HepG2 (cell line): Measurements from ENCODE around the gene KRTAP5-6. TPM values are rescaled to one million over a fixed set of nuclear protein-coding genes. Genes with fewer than 3 reads are reported as not detected.

Experiments used
- HNRNPLL ChIP-seq: fragments of 200-400 bp; formaldehyde crosslinking; IDR thresholded peaks from 2 replicates; pipeline ENCODE4 v1.6.1; 2017; ENCODE audit warnings: mild to moderate bottlenecking, low read depth, low read length; ENCODE audit not compliant: poor library complexity, severe bottlenecking
- MBD4 ChIP-seq: IDR thresholded peaks from 2 replicates; pipeline ENCODE4 v1.6.1; 2012; ENCODE audit warnings: low read length, inconsistent platforms, borderline replicate concordance
- NFATC3 ChIP-seq: sonication (generic); formaldehyde crosslinking; IDR thresholded peaks from 2 replicates; pipeline ENCODE4 v1.5.1; 2020; ENCODE audit warnings: mild to moderate bottlenecking, missing genetic modification reagents
- PCBP1 ChIP-seq: fragments of 200-400 bp; formaldehyde crosslinking; IDR thresholded peaks from 2 replicates; pipeline ENCODE4 v1.6.1; 2017; ENCODE audit warnings: mild to moderate bottlenecking, low read depth, low read length, borderline replicate concordance
- SIX4 ChIP-seq: sonication (generic); formaldehyde crosslinking; IDR thresholded peaks from 2 replicates; pipeline ENCODE4 v1.4.0; 2020; ENCODE audit warnings: missing genetic modification reagents
- ZFAT ChIP-seq: sonication (generic); formaldehyde crosslinking; conservative IDR thresholded peaks from 2 replicates; pipeline ENCODE4 v1.8.1; 2023; ENCODE audit warnings: missing genetic modification reagents, inconsistent platforms
- ZFP90 ChIP-seq: sonication (generic); formaldehyde crosslinking; IDR thresholded peaks from 2 replicates; pipeline ENCODE4 v1.8.0; 2022; ENCODE audit warnings: missing genetic modification reagents, mild to moderate bottlenecking, inconsistent platforms, borderline replicate concordance
- ZNF256 ChIP-seq: sonication (generic); formaldehyde crosslinking; conservative IDR thresholded peaks from 2 replicates; pipeline ENCODE4 v1.4.0; 2020; ENCODE audit warnings: missing genetic modification reagents
- ZNF446 ChIP-seq: sonication (generic); formaldehyde crosslinking; IDR thresholded peaks from 2 replicates; pipeline ENCODE4 v1.5.0; 2020; ENCODE audit warnings: mild to moderate bottlenecking, missing genetic modification reagents
- ZNF564 ChIP-seq: sonication (generic); formaldehyde crosslinking; IDR thresholded peaks from 2 replicates; pipeline ENCODE4 v1.8.1; 2023; ENCODE audit warnings: mild to moderate bottlenecking, missing genetic modification reagents
- polyA plus RNA-seq, 8 experiments: library from polyadenylated mRNA; depleted of rRNA in 3 of 8; stranded (reverse) in 7 of 8; unstranded in 1 of 8; fragments of >200 nt; fragmentation: Illumina TruSeq in 4 of 8; extraction: Trizol in 4 of 8; gene quantifications; 2 replicates each; pipeline versions ENCODE4 v1.2.1 to v1.2.3, GENCODE V29; 2011 to 2016; ENCODE audit warnings: low read depth in 4 of 8, missing spikeins in 1 of 8, mixed read lengths in 1 of 8; ENCODE audit not compliant: insufficient read depth in 1 of 8
- total RNA-seq, 5 experiments: library from RNA; depleted of rRNA; stranded (reverse); fragments of >200 nt; fragmentation: Illumina TruSeq; extraction: Trizol; gene quantifications; 2 replicates each; pipeline ENCODE4 v1.2.3, GENCODE V29; 2016; ENCODE audit warnings: low read depth in 1 of 5
- TF ChIP-seq, protein P1 (sequence below), 2 experiments: sonication (generic) in 1 of 2; formaldehyde crosslinking in 1 of 2; IDR thresholded peaks; 2 replicates each; pipeline versions ENCODE4 v1.4.0 to v1.6.1; 2016 to 2020; ENCODE audit warnings: borderline replicate concordance in 1 of 2, low read depth in 1 of 2, mild to moderate bottlenecking in 1 of 2, missing genetic modification reagents in 1 of 2
- TF ChIP-seq, protein P2 (sequence below): sonication (generic); formaldehyde crosslinking; IDR thresholded peaks from 2 replicates; pipeline ENCODE4 v1.4.0; 2020; ENCODE audit warnings: missing genetic modification reagents
- TF ChIP-seq, protein P3 (sequence below): sonication (generic); formaldehyde crosslinking; IDR thresholded peaks from 2 replicates; pipeline ENCODE4 v1.4.0; 2020; ENCODE audit warnings: missing genetic modification reagents
- TF ChIP-seq, protein P4 (sequence below): sonication (generic); formaldehyde crosslinking; IDR thresholded peaks from 2 replicates; pipeline ENCODE4 v1.9.0; 2022; ENCODE audit warnings: missing genetic modification reagents, mild to moderate bottlenecking, borderline replicate concordance

KRTAP5-6 gene
- total and polyA plus RNA-seq, 2 of the 13 experiments (the other 11 are each of a cell fraction or from before 2014, with no cell fraction given), result not detected

DNA sequence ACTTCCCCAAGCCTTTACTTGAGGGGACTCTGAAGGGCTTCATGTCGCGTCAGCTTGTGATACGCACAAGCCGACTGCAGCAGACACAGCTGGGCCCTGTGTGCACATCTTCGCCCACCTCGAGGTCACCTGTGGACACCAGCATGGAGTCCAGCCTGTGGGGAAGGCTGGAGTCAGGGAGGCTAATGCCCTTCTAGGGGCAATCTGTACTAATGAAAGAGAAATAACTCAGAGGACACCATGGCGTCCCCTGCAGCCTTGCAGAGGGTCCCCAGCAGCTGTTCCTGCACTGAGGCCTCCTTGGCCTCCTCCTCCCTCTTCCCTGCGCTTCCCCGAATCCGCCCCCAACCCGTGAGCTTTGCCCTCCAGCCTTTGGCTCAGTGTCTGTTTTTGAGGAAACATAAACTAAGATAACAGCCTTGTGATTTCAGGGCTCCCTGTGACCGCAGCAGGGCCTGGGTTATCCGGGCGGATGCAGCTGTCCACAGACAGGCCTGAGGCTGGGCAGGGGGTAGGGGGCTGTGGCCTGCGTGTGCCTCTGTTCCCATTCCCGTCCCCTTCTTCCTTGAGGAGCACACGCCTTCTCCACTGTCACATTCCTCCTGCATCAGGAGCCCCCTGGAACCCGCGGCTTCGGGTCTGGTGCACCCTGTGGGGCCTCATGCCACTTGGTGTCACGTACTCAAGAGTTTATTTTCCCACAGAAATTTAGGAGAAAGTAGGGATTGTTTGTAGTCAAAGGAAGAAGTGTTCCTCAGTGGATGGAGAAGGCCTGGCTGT lies 42.4 kb upstream of the KRTAP5-6 start (continued):
- TF ChIP-seq, protein P1, sequence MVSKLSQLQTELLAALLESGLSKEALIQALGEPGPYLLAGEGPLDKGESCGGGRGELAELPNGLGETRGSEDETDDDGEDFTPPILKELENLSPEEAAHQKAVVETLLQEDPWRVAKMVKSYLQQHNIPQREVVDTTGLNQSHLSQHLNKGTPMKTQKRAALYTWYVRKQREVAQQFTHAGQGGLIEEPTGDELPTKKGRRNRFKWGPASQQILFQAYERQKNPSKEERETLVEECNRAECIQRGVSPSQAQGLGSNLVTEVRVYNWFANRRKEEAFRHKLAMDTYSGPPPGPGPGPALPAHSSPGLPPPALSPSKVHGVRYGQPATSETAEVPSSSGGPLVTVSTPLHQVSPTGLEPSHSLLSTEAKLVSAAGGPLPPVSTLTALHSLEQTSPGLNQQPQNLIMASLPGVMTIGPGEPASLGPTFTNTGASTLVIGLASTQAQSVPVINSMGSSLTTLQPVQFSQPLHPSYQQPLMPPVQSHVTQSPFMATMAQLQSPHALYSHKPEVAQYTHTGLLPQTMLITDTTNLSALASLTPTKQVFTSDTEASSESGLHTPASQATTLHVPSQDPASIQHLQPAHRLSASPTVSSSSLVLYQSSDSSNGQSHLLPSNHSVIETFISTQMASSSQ (IDR thresholded peaks at IDR 0.05; ENCODE audit: low read depth), result no peak; the same call in 1 of the 2 replicates
- TF ChIP-seq, protein P1 (CRISPR knock-in tag; IDR thresholded peaks at IDR 0.05; ENCODE audit: borderline replicate concordance), result no peak; the same call in 1 of the 2 replicates
- TF ChIP-seq ZFAT (CRISPR knock-in tag), result no peak
- TF ChIP-seq SIX4 (CRISPR knock-in tag), result no peak; the same call in 1 of the 2 replicates
- TF ChIP-seq ZNF564 (CRISPR knock-in tag), result no peak
- TF ChIP-seq ZFP90 (CRISPR knock-in tag), result no peak
- TF ChIP-seq HNRNPLL, result no peak
- TF ChIP-seq, protein P2, sequence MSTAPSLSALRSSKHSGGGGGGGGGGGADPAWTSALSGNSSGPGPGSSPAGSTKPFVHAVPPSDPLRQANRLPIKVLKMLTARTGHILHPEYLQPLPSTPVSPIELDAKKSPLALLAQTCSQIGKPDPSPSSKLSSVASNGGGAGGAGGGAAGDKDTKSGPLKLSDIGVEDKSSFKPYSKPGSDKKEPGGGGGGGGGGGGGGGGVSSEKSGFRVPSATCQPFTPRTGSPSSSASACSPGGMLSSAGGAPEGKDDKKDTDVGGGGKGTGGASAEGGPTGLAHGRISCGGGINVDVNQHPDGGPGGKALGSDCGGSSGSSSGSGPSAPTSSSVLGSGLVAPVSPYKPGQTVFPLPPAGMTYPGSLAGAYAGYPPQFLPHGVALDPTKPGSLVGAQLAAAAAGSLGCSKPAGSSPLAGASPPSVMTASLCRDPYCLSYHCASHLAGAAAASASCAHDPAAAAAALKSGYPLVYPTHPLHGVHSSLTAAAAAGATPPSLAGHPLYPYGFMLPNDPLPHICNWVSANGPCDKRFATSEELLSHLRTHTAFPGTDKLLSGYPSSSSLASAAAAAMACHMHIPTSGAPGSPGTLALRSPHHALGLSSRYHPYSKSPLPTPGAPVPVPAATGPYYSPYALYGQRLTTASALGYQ, result no peak
- TF ChIP-seq, protein P3, sequence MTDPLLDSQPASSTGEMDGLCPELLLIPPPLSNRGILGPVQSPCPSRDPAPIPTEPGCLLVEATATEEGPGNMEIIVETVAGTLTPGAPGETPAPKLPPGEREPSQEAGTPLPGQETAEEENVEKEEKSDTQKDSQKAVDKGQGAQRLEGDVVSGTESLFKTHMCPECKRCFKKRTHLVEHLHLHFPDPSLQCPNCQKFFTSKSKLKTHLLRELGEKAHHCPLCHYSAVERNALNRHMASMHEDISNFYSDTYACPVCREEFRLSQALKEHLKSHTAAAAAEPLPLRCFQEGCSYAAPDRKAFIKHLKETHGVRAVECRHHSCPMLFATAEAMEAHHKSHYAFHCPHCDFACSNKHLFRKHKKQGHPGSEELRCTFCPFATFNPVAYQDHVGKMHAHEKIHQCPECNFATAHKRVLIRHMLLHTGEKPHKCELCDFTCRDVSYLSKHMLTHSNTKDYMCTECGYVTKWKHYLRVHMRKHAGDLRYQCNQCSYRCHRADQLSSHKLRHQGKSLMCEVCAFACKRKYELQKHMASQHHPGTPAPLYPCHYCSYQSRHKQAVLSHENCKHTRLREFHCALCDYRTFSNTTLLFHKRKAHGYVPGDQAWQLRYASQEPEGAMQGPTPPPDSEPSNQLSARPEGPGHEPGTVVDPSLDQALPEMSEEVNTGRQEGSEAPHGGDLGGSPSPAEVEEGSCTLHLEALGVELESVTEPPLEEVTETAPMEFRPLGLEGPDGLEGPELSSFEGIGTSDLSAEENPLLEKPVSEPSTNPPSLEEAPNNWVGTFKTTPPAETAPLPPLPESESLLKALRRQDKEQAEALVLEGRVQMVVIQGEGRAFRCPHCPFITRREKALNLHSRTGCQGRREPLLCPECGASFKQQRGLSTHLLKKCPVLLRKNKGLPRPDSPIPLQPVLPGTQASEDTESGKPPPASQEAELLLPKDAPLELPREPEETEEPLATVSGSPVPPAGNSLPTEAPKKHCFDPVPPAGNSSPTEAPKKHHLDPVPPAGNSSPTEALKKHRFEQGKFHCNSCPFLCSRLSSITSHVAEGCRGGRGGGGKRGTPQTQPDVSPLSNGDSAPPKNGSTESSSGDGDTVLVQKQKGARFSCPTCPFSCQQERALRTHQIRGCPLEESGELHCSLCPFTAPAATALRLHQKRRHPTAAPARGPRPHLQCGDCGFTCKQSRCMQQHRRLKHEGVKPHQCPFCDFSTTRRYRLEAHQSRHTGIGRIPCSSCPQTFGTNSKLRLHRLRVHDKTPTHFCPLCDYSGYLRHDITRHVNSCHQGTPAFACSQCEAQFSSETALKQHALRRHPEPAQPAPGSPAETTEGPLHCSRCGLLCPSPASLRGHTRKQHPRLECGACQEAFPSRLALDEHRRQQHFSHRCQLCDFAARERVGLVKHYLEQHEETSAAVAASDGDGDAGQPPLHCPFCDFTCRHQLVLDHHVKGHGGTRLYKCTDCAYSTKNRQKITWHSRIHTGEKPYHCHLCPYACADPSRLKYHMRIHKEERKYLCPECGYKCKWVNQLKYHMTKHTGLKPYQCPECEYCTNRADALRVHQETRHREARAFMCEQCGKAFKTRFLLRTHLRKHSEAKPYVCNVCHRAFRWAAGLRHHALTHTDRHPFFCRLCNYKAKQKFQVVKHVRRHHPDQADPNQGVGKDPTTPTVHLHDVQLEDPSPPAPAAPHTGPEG (CRISPR knock-in tag), result no peak
- no peak for TF ChIP-seq NFATC3 (CRISPR knock-in tag)
- TF ChIP-seq MBD4, result no peak
- no peak for TF ChIP-seq PCBP1
- no peak for TF ChIP-seq ZNF446 (CRISPR knock-in tag)
- TF ChIP-seq, protein P4, sequence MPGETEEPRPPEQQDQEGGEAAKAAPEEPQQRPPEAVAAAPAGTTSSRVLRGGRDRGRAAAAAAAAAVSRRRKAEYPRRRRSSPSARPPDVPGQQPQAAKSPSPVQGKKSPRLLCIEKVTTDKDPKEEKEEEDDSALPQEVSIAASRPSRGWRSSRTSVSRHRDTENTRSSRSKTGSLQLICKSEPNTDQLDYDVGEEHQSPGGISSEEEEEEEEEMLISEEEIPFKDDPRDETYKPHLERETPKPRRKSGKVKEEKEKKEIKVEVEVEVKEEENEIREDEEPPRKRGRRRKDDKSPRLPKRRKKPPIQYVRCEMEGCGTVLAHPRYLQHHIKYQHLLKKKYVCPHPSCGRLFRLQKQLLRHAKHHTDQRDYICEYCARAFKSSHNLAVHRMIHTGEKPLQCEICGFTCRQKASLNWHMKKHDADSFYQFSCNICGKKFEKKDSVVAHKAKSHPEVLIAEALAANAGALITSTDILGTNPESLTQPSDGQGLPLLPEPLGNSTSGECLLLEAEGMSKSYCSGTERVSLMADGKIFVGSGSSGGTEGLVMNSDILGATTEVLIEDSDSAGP (CRISPR knock-in tag), result peak; percentile 67; the same call in 1 of the 2 replicates
- no peak for TF ChIP-seq ZNF256
